Neural cell (in vitro differentiated cells): ENCODE measurements around the gene NTNG1.

Experiments
- CTCF ChIP-seq: fragments of 450-650 bp; IDR thresholded peaks from 2 replicates; pipeline ENCODE4 v1.5.1; 2014; ENCODE audit warnings: antibody characterized with exemption, mild to moderate bottlenecking, moderate library complexity; ENCODE audit not compliant: poor library complexity, severe bottlenecking
- EP300 ChIP-seq: fragments of 450-650 bp; conservative IDR thresholded peaks from 2 replicates; pipeline ENCODE4 v1.6.1; 2014; ENCODE audit warnings: antibody characterized with exemption, mild to moderate bottlenecking, moderate library complexity; ENCODE audit not compliant: poor library complexity, severe bottlenecking
- EZH2 ChIP-seq: fragments of 200-600, 300-800 bp; shearing (Covaris generic), sonication (generic); IDR thresholded peaks from 2 replicates; pipeline ENCODE4 v1.6.1; 2014; ENCODE audit warnings: antibody characterized with exemption, low read length, borderline replicate concordance, mild to moderate bottlenecking; ENCODE audit not compliant: insufficient read depth, poor library complexity, severe bottlenecking
- MXI1 ChIP-seq: fragments of 450-650 bp; conservative IDR thresholded peaks from 2 replicates; pipeline ENCODE4 v1.6.1; 2014; ENCODE audit warnings: antibody characterized with exemption, mild to moderate bottlenecking; ENCODE audit not compliant: poor library complexity, severe bottlenecking
- POLR2AphosphoS5 ChIP-seq: IDR thresholded peaks from 2 replicates; pipeline ENCODE4 v1.6.1; 2012
- REST ChIP-seq: IDR thresholded peaks from 2 replicates; pipeline ENCODE4 v1.6.1; 2012; ENCODE audit warnings: borderline replicate concordance

- TF ChIP-seq CTCF = no peak
- no peak for TF ChIP-seq POLR2AphosphoS5
- no peak for TF ChIP-seq REST
- no peak for TF ChIP-seq EP300
- TF ChIP-seq EZH2 = no peak
- TF ChIP-seq MXI1 = no peak
These were observed 28.8 kb downstream of the NTNG1 start for GRCh38 chr1:107169615-107170014.
